SU-DHL-6 (cell line): Measurements from ENCODE around the gene PICALM.

Source experiments
- H2AFZ ChIP-seq: fragments of 200-600 bp; sonication (generic); 2 replicates; pipeline ENCODE4 v1.6.1; 2014; ENCODE audit warnings: low read depth, mild to moderate bottlenecking, moderate library complexity, mixed read lengths, antibody characterized with exemption, low read length; ENCODE audit not compliant: severe bottlenecking
- H3F3A ChIP-seq: fragments of 200-600 bp; shearing (Covaris generic); 2 replicates; pipeline ENCODE4 v1.6.0; 2016; ENCODE audit warnings: antibody characterized with exemption, mild to moderate bottlenecking; ENCODE audit not compliant: insufficient read depth
- H3K27ac ChIP-seq: fragments of 200-600 bp; sonication (generic); 2 replicates; pipeline ENCODE4 v1.5.1; 2016; ENCODE audit warnings: low read depth, mild to moderate bottlenecking, low read length, moderate library complexity, mixed read lengths
- H3K27me3 ChIP-seq: fragments of 200-600 bp; sonication (generic), shearing (Covaris generic); 2 replicates; pipeline ENCODE4 v1.6.0; 2014; ENCODE audit warnings: mild to moderate bottlenecking, low read length
- H3K36me3 ChIP-seq: fragments of 200-600 bp; sonication (generic); 2 replicates; pipeline ENCODE4 v1.6.1; 2014; ENCODE audit warnings: mild to moderate bottlenecking, low read length, mixed read lengths
- H3K4me2 ChIP-seq: fragments of 300-600, 200-600 bp; shearing (Covaris generic), sonication (generic); 2 replicates; pipeline ENCODE4 v1.6.0; 2014; ENCODE audit warnings: low read length, low read depth, mild to moderate bottlenecking; ENCODE audit not compliant: poor library complexity, severe bottlenecking
- H3K4me3 ChIP-seq: fragments of 200-600 bp; sonication (generic); 2 replicates; pipeline ENCODE4 v1.5.1; 2014; ENCODE audit warnings: antibody characterized with exemption, low read length, mild to moderate bottlenecking, mixed read lengths; ENCODE audit not compliant: insufficient read depth, poor library complexity, severe bottlenecking
- H3K79me2 ChIP-seq: fragments of 200-600 bp; sonication (generic); 2 replicates; pipeline ENCODE4 v1.6.1; 2014; ENCODE audit warnings: mild to moderate bottlenecking, low read length, moderate library complexity; ENCODE audit not compliant: insufficient read depth
- H3K9ac ChIP-seq: fragments of 200-600 bp; sonication (generic); 2 replicates; pipeline ENCODE4 v1.7.0; 2014; ENCODE audit warnings: mild to moderate bottlenecking, low read length
- H3K9me2 ChIP-seq: fragments of 200-600 bp; sonication (generic); replicated peaks from 2 replicates; pipeline ENCODE4 v1.6.1; 2014; ENCODE audit warnings: low read length; ENCODE audit not compliant: insufficient read depth
- H3K9me3 ChIP-seq: fragments of 200-600 bp; sonication (generic); 2 replicates; pipeline ENCODE4 v1.6.1; 2014; ENCODE audit warnings: low read length, mixed read lengths; ENCODE audit not compliant: insufficient read depth
- H4K20me1 ChIP-seq: fragments of 200-600 bp; sonication (generic); 2 replicates; pipeline ENCODE4 v1.6.1; 2014; ENCODE audit warnings: low read depth, mild to moderate bottlenecking, antibody characterized with exemption, low read length, moderate library complexity, mixed read lengths
- EZH2phosphoT487 ChIP-seq: fragments of 200-600 bp; sonication (generic), shearing (Covaris generic); conservative IDR thresholded peaks from 2 replicates; pipeline ENCODE4 v1.6.1; 2018; ENCODE audit warnings: mild to moderate bottlenecking, antibody characterized with exemption, low read length, moderate library complexity, mixed read lengths
- TF ChIP-seq, protein P1 (sequence below): fragments of 200-600 bp; sonication (generic); IDR thresholded peaks from one replicate; pipeline ENCODE4 v1.5.1; 2017; ENCODE audit warnings: antibody characterized with exemption, mild to moderate bottlenecking, low read length, moderate library complexity; ENCODE audit not compliant: insufficient read depth, poor library complexity, severe bottlenecking

The PICALM gene

DNA sequence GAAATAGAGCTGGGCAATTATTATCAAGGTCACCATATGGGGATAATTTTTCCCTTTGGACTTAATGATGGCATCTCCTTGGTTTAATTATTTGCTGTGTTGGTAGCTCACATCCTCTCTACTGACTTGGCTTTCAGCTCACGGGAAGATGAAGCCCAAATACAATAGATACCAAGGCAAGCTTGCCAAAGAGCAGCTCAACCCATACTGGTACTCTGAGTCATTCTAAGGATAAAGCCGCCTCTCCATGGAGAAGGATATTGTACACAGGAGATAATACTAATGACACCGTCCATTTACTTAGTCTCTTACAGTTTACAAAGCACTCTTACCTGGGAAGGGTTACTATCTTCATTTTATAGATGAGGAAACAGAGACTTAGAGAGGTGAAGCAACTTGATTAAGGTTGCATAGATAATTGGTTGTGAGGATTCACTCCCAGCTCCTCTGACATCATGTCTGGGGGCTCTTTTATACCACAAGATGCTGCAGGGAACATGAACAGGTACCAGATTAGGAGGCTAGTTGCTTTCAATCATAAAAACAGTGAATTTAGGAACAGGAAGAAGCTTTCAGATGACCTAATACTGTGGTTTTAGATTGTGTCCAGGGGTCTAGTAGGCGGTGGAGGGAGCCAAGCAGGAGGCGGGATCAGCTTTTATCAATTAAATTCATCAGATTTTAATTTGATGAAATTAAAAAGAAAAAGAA is 48.3 kb upstream of the PICALM start:
- no peaks in the 10 kb centered on the region for H3K9me3 ChIP-seq
- TF ChIP-seq, protein P1, sequence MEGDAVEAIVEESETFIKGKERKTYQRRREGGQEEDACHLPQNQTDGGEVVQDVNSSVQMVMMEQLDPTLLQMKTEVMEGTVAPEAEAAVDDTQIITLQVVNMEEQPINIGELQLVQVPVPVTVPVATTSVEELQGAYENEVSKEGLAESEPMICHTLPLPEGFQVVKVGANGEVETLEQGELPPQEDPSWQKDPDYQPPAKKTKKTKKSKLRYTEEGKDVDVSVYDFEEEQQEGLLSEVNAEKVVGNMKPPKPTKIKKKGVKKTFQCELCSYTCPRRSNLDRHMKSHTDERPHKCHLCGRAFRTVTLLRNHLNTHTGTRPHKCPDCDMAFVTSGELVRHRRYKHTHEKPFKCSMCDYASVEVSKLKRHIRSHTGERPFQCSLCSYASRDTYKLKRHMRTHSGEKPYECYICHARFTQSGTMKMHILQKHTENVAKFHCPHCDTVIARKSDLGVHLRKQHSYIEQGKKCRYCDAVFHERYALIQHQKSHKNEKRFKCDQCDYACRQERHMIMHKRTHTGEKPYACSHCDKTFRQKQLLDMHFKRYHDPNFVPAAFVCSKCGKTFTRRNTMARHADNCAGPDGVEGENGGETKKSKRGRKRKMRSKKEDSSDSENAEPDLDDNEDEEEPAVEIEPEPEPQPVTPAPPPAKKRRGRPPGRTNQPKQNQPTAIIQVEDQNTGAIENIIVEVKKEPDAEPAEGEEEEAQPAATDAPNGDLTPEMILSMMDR, result no peak
- TF ChIP-seq EZH2phosphoT487, result no peak
- H4K20me1 ChIP-seq, result no peaks in the 10 kb centered on the region
- no peaks in the 10 kb centered on the region for H3K27me3 ChIP-seq
- H3K4me2 ChIP-seq, result no peak overlapping the region
- H3K4me3 ChIP-seq, result no peak overlapping the region
- H3K79me2 ChIP-seq, result no peaks in the 10 kb centered on the region
- H3K27ac ChIP-seq, result no peak overlapping the region
- H3K36me3 ChIP-seq, result no peaks in the 10 kb centered on the region
- H3K9ac ChIP-seq, result no peak overlapping the region
- no peak overlapping the region for H2AFZ ChIP-seq
- no peaks in the 10 kb centered on the region for H3F3A ChIP-seq
- H3K9me2 ChIP-seq, result no peaks in the 10 kb centered on the region

DNA sequence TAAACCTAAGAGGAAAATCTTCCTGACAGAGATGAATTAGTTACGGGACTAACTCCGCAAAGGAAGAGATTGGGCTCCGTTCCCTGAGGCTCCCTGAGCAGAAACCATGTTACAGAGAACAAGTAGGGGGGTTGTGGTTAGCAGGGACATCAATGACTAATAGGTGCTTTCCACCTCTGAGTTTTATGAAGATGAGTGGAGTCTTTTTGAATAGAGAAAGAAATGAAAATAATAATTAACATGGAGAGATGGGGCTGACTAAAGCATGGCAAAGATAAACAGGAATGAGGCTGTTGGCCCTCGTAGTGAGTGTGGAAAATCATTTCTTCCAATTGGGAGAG is 47.5 kb upstream of the PICALM start:
- TF ChIP-seq, protein P1, result no peak
- TF ChIP-seq EZH2phosphoT487, result no peak
- no peak overlapping the region for H3K27ac ChIP-seq
- no peaks in the 10 kb centered on the region for H3K79me2 ChIP-seq
- no peaks in the 10 kb centered on the region for H4K20me1 ChIP-seq
- H3K9me2 ChIP-seq, result no peaks in the 10 kb centered on the region
- H3K9me3 ChIP-seq, result no peaks in the 10 kb centered on the region
- no peak overlapping the region for H3K4me2 ChIP-seq
- no peak overlapping the region for H2AFZ ChIP-seq
- H3F3A ChIP-seq, result no peaks in the 10 kb centered on the region
- no peak overlapping the region for H3K9ac ChIP-seq
- no peaks in the 10 kb centered on the region for H3K36me3 ChIP-seq
- no peak overlapping the region for H3K4me3 ChIP-seq
- H3K27me3 ChIP-seq, result no peaks in the 10 kb centered on the region

DNA sequence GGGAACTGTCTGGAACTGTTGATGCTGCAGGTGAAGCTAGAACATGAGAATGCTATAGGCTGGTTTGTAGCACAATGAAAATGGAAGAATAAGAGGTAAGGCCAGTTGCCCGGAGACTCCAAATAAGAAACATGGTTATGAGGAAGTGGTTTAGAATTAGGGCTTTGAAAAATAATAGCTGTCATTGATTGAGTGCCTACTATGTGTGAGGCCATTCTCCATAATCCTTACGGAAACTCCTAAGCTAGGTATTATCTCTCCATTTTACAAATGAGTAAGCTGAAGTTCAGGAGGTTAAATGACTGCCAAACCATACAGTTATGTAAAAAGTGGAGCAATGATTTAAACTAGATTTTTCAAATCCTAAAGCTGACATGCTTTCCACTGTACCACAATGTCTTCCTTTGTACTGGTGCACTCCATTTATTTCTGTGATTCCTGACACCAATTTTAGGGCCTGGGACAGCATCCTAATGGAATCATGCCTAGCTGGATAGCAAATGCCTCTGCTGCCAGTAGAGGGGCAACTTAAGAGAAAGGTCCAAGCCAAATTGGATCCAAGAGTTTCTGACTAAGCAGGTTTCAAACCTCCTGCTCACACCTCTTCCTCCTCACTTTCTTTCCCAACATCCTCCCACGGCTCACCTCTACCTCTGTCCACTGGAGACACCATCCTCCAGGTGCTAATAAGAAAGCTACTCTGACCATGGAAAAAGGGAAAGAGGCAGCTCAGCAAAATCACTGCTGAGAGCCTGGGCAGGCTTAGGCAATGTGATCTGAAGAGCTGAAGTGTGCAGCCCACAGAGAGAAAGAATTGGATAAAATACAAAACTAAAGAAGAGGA is 46.9 kb upstream of the PICALM start:
- no peaks in the 10 kb centered on the region for H3F3A ChIP-seq
- no peak overlapping the region for H3K4me2 ChIP-seq
- H3K79me2 ChIP-seq, result no peaks in the 10 kb centered on the region
- no peaks in the 10 kb centered on the region for H3K36me3 ChIP-seq
- H3K9ac ChIP-seq, result no peak overlapping the region
- no peaks in the 10 kb centered on the region for H3K27me3 ChIP-seq
- no peaks in the 10 kb centered on the region for H3K9me2 ChIP-seq
- H3K4me3 ChIP-seq, result no peak overlapping the region
- no peaks in the 10 kb centered on the region for H3K9me3 ChIP-seq
- H2AFZ ChIP-seq, result no peak overlapping the region
- TF ChIP-seq, protein P1, result no peak
- TF ChIP-seq EZH2phosphoT487, result no peak
- no peak overlapping the region for H3K27ac ChIP-seq
- H4K20me1 ChIP-seq, result no peaks in the 10 kb centered on the region
